A549 (cell line): ENCODE data around the gene EIF2B5.

Experiments used
- CEBPB ChIP-seq, 2 experiments: fragments of >200 bp in 1 of 2; sonication (Bioruptor Twin) in 1 of 2; formaldehyde crosslinking in 1 of 2; IDR thresholded peaks; 2 replicates each; pipeline ENCODE4 v1.6.1; 2012 to 2016
- CHD4 ChIP-seq: fragments of 200-600 bp; sonication (generic); IDR thresholded peaks from 2 replicates; pipeline ENCODE4 v1.6.1; 2016; ENCODE audit warnings: antibody characterized with exemption, mild to moderate bottlenecking, borderline replicate concordance
- EP300 ChIP-seq, 2 experiments: fragments of >200 bp; sonication (Bioruptor Twin); formaldehyde crosslinking; IDR thresholded peaks; 2 replicates in 1 of 2; 3 replicates in 1 of 2; pipeline ENCODE4 v1.6.1; 2016 to 2017
- ESRRA ChIP-seq: fragments of 150-350 bp; IDR thresholded peaks from 2 replicates; pipeline ENCODE4 v1.6.1; 2014; ENCODE audit warnings: mild to moderate bottlenecking, low read length, borderline replicate concordance
- JUNB ChIP-seq: fragments of >200 bp; sonication (Bioruptor Twin); formaldehyde crosslinking; IDR thresholded peaks from 2 replicates; pipeline ENCODE4 v1.6.1; 2016
- RCOR1 ChIP-seq: fragments of 150-350 bp; IDR thresholded peaks from 2 replicates; pipeline ENCODE4 v1.6.1; 2014; ENCODE audit warnings: antibody characterized with exemption, low read length, low read depth
- SREBF2 ChIP-seq: fragments of 450-650 bp; IDR thresholded peaks from 2 replicates; pipeline ENCODE4 v1.6.1; 2014; ENCODE audit warnings: mild to moderate bottlenecking, moderate library complexity
- TF ChIP-seq, protein P1 (sequence below): fragments of >200 bp; sonication (Bioruptor Twin); formaldehyde crosslinking; IDR thresholded peaks from 3 replicates; pipeline ENCODE4 v1.5.1; 2016
- TF ChIP-seq, protein P2 (sequence below): fragments of 250-450 bp; sonication (Bioruptor Pico); IDR thresholded peaks from 2 replicates; pipeline ENCODE4 v1.5.0; 2021; ENCODE audit warnings: mild to moderate bottlenecking, moderate library complexity, borderline replicate concordance

DNA sequence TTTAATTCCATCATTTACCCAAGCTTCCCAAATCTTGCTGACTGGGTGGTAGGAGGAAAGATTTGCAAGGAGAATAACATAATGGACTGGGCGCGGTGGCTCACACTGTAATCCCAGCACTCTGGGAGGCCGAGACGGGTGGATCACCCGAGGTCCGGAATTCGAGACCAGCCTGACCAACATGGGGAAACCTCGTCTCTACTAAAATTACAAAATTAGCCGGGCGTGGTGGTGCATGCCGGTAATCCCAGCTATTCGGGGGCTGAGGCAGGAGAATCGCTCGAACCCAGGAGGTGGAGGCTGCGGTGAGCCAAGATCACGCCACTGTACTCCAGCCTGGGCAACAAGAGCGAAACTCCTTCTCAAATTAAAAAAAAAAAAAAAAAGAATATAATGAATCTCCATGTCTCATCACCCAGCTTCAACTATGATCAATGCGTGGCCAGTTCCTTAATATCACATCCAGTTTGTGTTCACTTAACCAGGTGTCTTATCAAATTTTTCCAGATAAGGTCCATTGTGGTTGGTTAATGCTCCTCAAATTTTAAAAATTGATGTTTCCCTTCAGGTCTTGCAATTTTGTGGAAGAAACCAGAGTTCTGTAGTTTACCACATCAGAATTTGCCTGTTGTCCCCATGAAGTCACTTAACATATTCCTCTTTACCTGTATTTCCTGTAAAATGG is 49.5 kb downstream of the EIF2B5 start:
- no peak for TF ChIP-seq CEBPB (IDR thresholded peaks at IDR 0.05)
- TF ChIP-seq EP300 (IDR thresholded peaks at IDR 0.05), result no peak
- no peak for TF ChIP-seq RCOR1
- TF ChIP-seq, protein P1, sequence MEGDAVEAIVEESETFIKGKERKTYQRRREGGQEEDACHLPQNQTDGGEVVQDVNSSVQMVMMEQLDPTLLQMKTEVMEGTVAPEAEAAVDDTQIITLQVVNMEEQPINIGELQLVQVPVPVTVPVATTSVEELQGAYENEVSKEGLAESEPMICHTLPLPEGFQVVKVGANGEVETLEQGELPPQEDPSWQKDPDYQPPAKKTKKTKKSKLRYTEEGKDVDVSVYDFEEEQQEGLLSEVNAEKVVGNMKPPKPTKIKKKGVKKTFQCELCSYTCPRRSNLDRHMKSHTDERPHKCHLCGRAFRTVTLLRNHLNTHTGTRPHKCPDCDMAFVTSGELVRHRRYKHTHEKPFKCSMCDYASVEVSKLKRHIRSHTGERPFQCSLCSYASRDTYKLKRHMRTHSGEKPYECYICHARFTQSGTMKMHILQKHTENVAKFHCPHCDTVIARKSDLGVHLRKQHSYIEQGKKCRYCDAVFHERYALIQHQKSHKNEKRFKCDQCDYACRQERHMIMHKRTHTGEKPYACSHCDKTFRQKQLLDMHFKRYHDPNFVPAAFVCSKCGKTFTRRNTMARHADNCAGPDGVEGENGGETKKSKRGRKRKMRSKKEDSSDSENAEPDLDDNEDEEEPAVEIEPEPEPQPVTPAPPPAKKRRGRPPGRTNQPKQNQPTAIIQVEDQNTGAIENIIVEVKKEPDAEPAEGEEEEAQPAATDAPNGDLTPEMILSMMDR, result no peak
- TF ChIP-seq JUNB, result no peak
- TF ChIP-seq CHD4, result no peak
- no peak for TF ChIP-seq SREBF2
- TF ChIP-seq, protein P2, sequence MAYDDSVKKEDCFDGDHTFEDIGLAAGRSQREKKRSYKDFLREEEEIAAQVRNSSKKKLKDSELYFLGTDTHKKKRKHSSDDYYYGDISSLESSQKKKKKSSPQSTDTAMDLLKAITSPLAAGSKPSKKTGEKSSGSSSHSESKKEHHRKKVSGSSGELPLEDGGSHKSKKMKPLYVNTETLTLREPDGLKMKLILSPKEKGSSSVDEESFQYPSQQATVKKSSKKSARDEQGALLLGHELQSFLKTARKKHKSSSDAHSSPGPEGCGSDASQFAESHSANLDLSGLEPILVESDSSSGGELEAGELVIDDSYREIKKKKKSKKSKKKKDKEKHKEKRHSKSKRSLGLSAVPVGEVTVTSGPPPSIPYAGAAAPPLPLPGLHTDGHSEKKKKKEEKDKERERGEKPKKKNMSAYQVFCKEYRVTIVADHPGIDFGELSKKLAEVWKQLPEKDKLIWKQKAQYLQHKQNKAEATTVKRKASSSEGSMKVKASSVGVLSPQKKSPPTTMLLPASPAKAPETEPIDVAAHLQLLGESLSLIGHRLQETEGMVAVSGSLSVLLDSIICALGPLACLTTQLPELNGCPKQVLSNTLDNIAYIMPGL (CRISPR knock-in tag), result no peak
- TF ChIP-seq ESRRA, result no peak
